ENCODE data around the gene RAI14. TPM values are rescaled to one million over a fixed set of nuclear protein-coding genes. Genes with fewer than 3 reads are reported as not detected.
"Not testable (repeated sequence)": the region's sequence is repeated elsewhere in the genome, so short reads cannot be mapped to it uniquely, and the experiment has no call there.

The RAI14 gene
- total and polyA plus RNA-seq, 7 experiments from 2014 or later: 0.32 to 0.98 (median 0.89) TPM; not detected in 4

- no peaks in the 10 kb centered on the region for H3K36me3 Mint-ChIP-seq
- Histone ChIP-seq H3K27me3 (ENCODE audit: control insufficient read depth in 2 of 2, insufficient read depth in 2 of 2, low read length in 2 of 2) (no peaks in the 10 kb centered on the region), H3K4me3 (ENCODE audit: low read length) (no peak overlapping the region), H3K4me1 (ENCODE audit: control insufficient read depth in 2 of 2, insufficient read depth in 2 of 2, low read length in 2 of 2) (no peaks in the 10 kb centered on the region), H3K27ac (ENCODE audit: low read depth, low read length) (no peak overlapping the region), H3K36me3 (ENCODE audit: control insufficient read depth in 2 of 3, insufficient read depth in 3 of 3, low read length in 3 of 3) (no peaks in the 10 kb centered on the region), H3K9me3 (ENCODE audit: control insufficient read depth in 2 of 3, low read length in 3 of 3) (no peaks in the 10 kb centered on the region)
- POLR2A ChIA-PET: no interaction called here
- no peak for ATAC-seq
- H3K27me3 Mint-ChIP-seq: peaks cover 0 to 4% (median 0%) of the 10 kb centered on the region in 5 donors
- no peak overlapping the region for H3K27ac Mint-ChIP-seq
- CTCF ChIA-PET: no interaction called here
- no peaks in the 10 kb centered on the region for H3K4me1 Mint-ChIP-seq
- intact Hi-C loops (cut with micrococcal nuclease): no loop called here
- no peak overlapping the region for H3K4me3 Mint-ChIP-seq
- peaks cover 0 to 2% (median 0%) of the 10 kb centered on the region in 11 donors for H3K9me3 Mint-ChIP-seq
- DNase-seq: no peak
Observed at GRCh38 chr5:34758514-34758913, 102.4 kb downstream of the RAI14 start.

GRCh38 chr5:34759213-34759612 is 103.1 kb downstream of the RAI14 start:
- H3K9me3 ChIP-seq (ENCODE audit: control insufficient read depth in 2 of 3, low read length in 3 of 3); H3K4me1 Mint-ChIP-seq; H3K4me3 ChIP-seq (ENCODE audit: low read length); H3K9me3 Mint-ChIP-seq; H3K4me3 Mint-ChIP-seq; H3K36me3 ChIP-seq (ENCODE audit: control insufficient read depth in 2 of 3, insufficient read depth in 3 of 3, low read length in 3 of 3); H3K4me1 ChIP-seq (ENCODE audit: control insufficient read depth in 2 of 2, insufficient read depth in 2 of 2, low read length in 2 of 2); ATAC-seq; DNase-seq; H3K27ac Mint-ChIP-seq; H3K27me3 ChIP-seq (ENCODE audit: control insufficient read depth in 2 of 2, insufficient read depth in 2 of 2, low read length in 2 of 2); H3K27me3 Mint-ChIP-seq; intact Hi-C loops (cut with micrococcal nuclease); H3K27ac ChIP-seq (ENCODE audit: low read depth, low read length); CTCF ChIA-PET; H3K36me3 Mint-ChIP-seq; POLR2A ChIA-PET: not testable (repeated sequence)

GRCh38 chr5:34765662-34766061 is 109.5 kb downstream of the RAI14 start:
- POLR2A ChIA-PET: no interaction called here
- no peaks in the 10 kb centered on the region for H3K4me1 ChIP-seq (ENCODE audit: control insufficient read depth in 2 of 2, insufficient read depth in 2 of 2, low read length in 2 of 2)
- H3K27ac ChIP-seq (ENCODE audit: low read depth, low read length): no peak overlapping the region
- Mint-ChIP-seq H3K4me1 (no peaks in the 10 kb centered on the region), H3K4me3 (no peak overlapping the region), H3K27me3 (peaks cover 0 to 18% (median 8%) of the 10 kb centered on the region in 5 donors), H3K9me3 (peaks cover 0 to 4% (median 0%) of the 10 kb centered on the region in 11 donors), H3K36me3 (no peaks in the 10 kb centered on the region), H3K27ac (no peak overlapping the region)
- H3K36me3 ChIP-seq (ENCODE audit: control insufficient read depth in 2 of 3, insufficient read depth in 3 of 3, low read length in 3 of 3): no peaks in the 10 kb centered on the region
- DNase-seq (no peak), ATAC-seq (no peak)
- CTCF ChIA-PET: no interaction called here
- H3K27me3 ChIP-seq (ENCODE audit: control insufficient read depth in 2 of 2, insufficient read depth in 2 of 2, low read length in 2 of 2): no peaks in the 10 kb centered on the region
- H3K4me3 ChIP-seq (ENCODE audit: low read length): no peak overlapping the region
- H3K9me3 ChIP-seq (ENCODE audit: control insufficient read depth in 2 of 3, low read length in 3 of 3): no peaks in the 10 kb centered on the region
- intact Hi-C loops (cut with micrococcal nuclease): no loop called here

- H3K4me3 ChIP-seq (ENCODE audit: low read length): no peak overlapping the region
- ChIA-PET CTCF (no interaction called here), POLR2A (no interaction called here)
- H3K4me3 Mint-ChIP-seq: no peak overlapping the region
- H3K27me3 Mint-ChIP-seq: peaks cover 0 to 21% (median 8%) of the 10 kb centered on the region in 5 donors
- no peaks in the 10 kb centered on the region for H3K9me3 ChIP-seq (ENCODE audit: control insufficient read depth in 2 of 3, low read length in 3 of 3)
- H3K4me1 Mint-ChIP-seq: no peaks in the 10 kb centered on the region
- DNase-seq (no peak), ATAC-seq (no peak)
- no peaks in the 10 kb centered on the region for H3K4me1 ChIP-seq (ENCODE audit: control insufficient read depth in 2 of 2, insufficient read depth in 2 of 2, low read length in 2 of 2)
- no peaks in the 10 kb centered on the region for H3K27me3 ChIP-seq (ENCODE audit: control insufficient read depth in 2 of 2, insufficient read depth in 2 of 2, low read length in 2 of 2)
- H3K27ac ChIP-seq (ENCODE audit: low read depth, low read length): no peak overlapping the region
- no peaks in the 10 kb centered on the region for H3K36me3 Mint-ChIP-seq
- peaks cover 0 to 5% (median 0%) of the 10 kb centered on the region in 11 donors for H3K9me3 Mint-ChIP-seq
- H3K36me3 ChIP-seq (ENCODE audit: control insufficient read depth in 2 of 3, insufficient read depth in 3 of 3, low read length in 3 of 3): no peaks in the 10 kb centered on the region
- no peak overlapping the region for H3K27ac Mint-ChIP-seq
- intact Hi-C loops (cut with micrococcal nuclease): no loop called here
Observed at GRCh38 chr5:34767180-34767579, 111.1 kb downstream of the RAI14 start.

- Histone ChIP-seq H3K4me1 (ENCODE audit: control insufficient read depth in 2 of 2, insufficient read depth in 2 of 2, low read length in 2 of 2) (no peaks in the 10 kb centered on the region), H3K36me3 (ENCODE audit: control insufficient read depth in 2 of 3, insufficient read depth in 3 of 3, low read length in 3 of 3) (no peaks in the 10 kb centered on the region), H3K27me3 (ENCODE audit: control insufficient read depth in 2 of 2, insufficient read depth in 2 of 2, low read length in 2 of 2) (no peaks in the 10 kb centered on the region), H3K27ac (ENCODE audit: low read depth, low read length) (no peak overlapping the region), H3K4me3 (ENCODE audit: low read length) (no peak overlapping the region), H3K9me3 (ENCODE audit: control insufficient read depth in 2 of 3, low read length in 3 of 3) (no peaks in the 10 kb centered on the region)
- H3K36me3 Mint-ChIP-seq: peaks cover 0 to 3% (median 0%) of the 10 kb centered on the region in 5 donors
- no peak for DNase-seq
- no peak overlapping the region for H3K4me3 Mint-ChIP-seq
- peaks cover 4 to 47% (median 32%) of the 10 kb centered on the region in 5 donors for H3K27me3 Mint-ChIP-seq
- intact Hi-C loops (cut with micrococcal nuclease): no loop called here
- H3K27ac Mint-ChIP-seq: no peak overlapping the region
- peaks cover 0 to 24% (median 10%) of the 10 kb centered on the region in 11 donors for H3K9me3 Mint-ChIP-seq
- ChIA-PET POLR2A (no interaction called here), CTCF (no interaction called here)
- H3K4me1 Mint-ChIP-seq: no peaks in the 10 kb centered on the region
- no peak for ATAC-seq
Observed at GRCh38 chr5:34770486-34770885, 114.4 kb downstream of the RAI14 start.

GRCh38 chr5:34771076-34771475 is 114.9 kb downstream of the RAI14 start:
- H3K27me3 Mint-ChIP-seq: peaks cover 4 to 53% (median 37%) of the 10 kb centered on the region in 5 donors
- Histone ChIP-seq H3K4me1 (ENCODE audit: control insufficient read depth in 2 of 2, insufficient read depth in 2 of 2, low read length in 2 of 2) (no peaks in the 10 kb centered on the region), H3K9me3 (ENCODE audit: control insufficient read depth in 2 of 3, low read length in 3 of 3) (no peaks in the 10 kb centered on the region), H3K27ac (ENCODE audit: low read depth, low read length) (no peak overlapping the region), H3K4me3 (ENCODE audit: low read length) (no peak overlapping the region), H3K27me3 (ENCODE audit: control insufficient read depth in 2 of 2, insufficient read depth in 2 of 2, low read length in 2 of 2) (no peaks in the 10 kb centered on the region), H3K36me3 (ENCODE audit: control insufficient read depth in 2 of 3, insufficient read depth in 3 of 3, low read length in 3 of 3) (no peaks in the 10 kb centered on the region)
- H3K27ac Mint-ChIP-seq: no peak overlapping the region
- intact Hi-C loops (cut with micrococcal nuclease): no loop called here
- DNase-seq (no peak), ATAC-seq (no peak)
- no peaks in the 10 kb centered on the region for H3K4me1 Mint-ChIP-seq
- H3K9me3 Mint-ChIP-seq: peaks cover 0 to 30% (median 10%) of the 10 kb centered on the region in 11 donors
- CTCF ChIA-PET: no interaction called here
- POLR2A ChIA-PET: no interaction called here
- H3K36me3 Mint-ChIP-seq: peaks cover 0 to 3% (median 0%) of the 10 kb centered on the region in 5 donors
- H3K4me3 Mint-ChIP-seq: no peak overlapping the region

GRCh38 chr5:34772267-34773098 is 116.4 kb downstream of the RAI14 start:
- Mint-ChIP-seq H3K4me1 (no peaks in the 10 kb centered on the region), H3K27me3 (peaks cover 4 to 56% (median 37%) of the 10 kb centered on the region in 5 donors), H3K27ac (no peak overlapping the region), H3K9me3 (peaks cover 0 to 30% (median 10%) of the 10 kb centered on the region in 11 donors), H3K4me3 (no peak overlapping the region), H3K36me3 (peaks cover 0 to 3% (median 0%) of the 10 kb centered on the region in 5 donors)
- no peaks in the 10 kb centered on the region for H3K9me3 ChIP-seq (ENCODE audit: control insufficient read depth in 2 of 3, low read length in 3 of 3)
- ATAC-seq (no peak), DNase-seq (no peak)
- no peak overlapping the region for H3K4me3 ChIP-seq (ENCODE audit: low read length)
- no peak overlapping the region for H3K27ac ChIP-seq (ENCODE audit: low read depth, low read length)
- no peaks in the 10 kb centered on the region for H3K27me3 ChIP-seq (ENCODE audit: control insufficient read depth in 2 of 2, insufficient read depth in 2 of 2, low read length in 2 of 2)
- ChIA-PET POLR2A (no interaction called here), CTCF (no interaction called here)
- H3K4me1 ChIP-seq (ENCODE audit: control insufficient read depth in 2 of 2, insufficient read depth in 2 of 2, low read length in 2 of 2): no peaks in the 10 kb centered on the region
- H3K36me3 ChIP-seq (ENCODE audit: control insufficient read depth in 2 of 3, insufficient read depth in 3 of 3, low read length in 3 of 3): no peaks in the 10 kb centered on the region
- intact Hi-C loops (cut with micrococcal nuclease): no loop called here
